ENCODE data around the gene OLA1. TPM values are rescaled to one million over a fixed set of nuclear protein-coding genes. Genes with fewer than 3 reads are reported as not detected.

The OLA1 gene
- total RNA-seq, 1 experiment from 2014 or later = 263 TPM

- Histone ChIP-seq H3K79me2 (ENCODE audit: low read depth) (no peaks in the 10 kb centered on the region), H3K27me3 (ENCODE audit: insufficient read depth, low read depth) (no peaks in the 10 kb centered on the region), H3K27ac (no peak overlapping the region), H3K9me2 (ENCODE audit: insufficient read depth) (peaks cover 7% of the 10 kb centered on the region; the same call in 1 of the 2 replicates), H3F3A (ENCODE audit: insufficient read depth, low read depth) (peaks cover 6% of the 10 kb centered on the region; the same call in 1 of the 2 replicates), H3K4me3 (no peak overlapping the region), H3K9me3 (ENCODE audit: insufficient read depth, low read depth) (no peaks in the 10 kb centered on the region), H3K36me3 (ENCODE audit: low read depth) (no peaks in the 10 kb centered on the region), H3K4me1 (replicated peaks; ENCODE audit: insufficient read depth) (peaks cover 5% of the 10 kb centered on the region), H2AFZ (no peak overlapping the region), H4K20me1 (ENCODE audit: insufficient read depth) (no peaks in the 10 kb centered on the region), H3K4me2 (no peak overlapping the region)
- DNase-seq = no peak
- intact Hi-C loops (cut with micrococcal nuclease; ENCODE audit: unreplicated experiment) = loop anchor here (2.0 kb wide), 1 partner anchor 66 kb away; no protein-coding TSS in a partner anchor
- CTCF ChIA-PET = interaction anchor here (0.5 kb wide), 1 partner anchor 10 kb away, joined by 6 read pairs; no protein-coding TSS in a partner anchor
- no TSS peak for BruUV-seq (replicated peaks)
- POLR2A ChIA-PET (ENCODE audit: unreplicated experiment) = interaction anchor here (0.7 kb wide), 1 partner anchor 11 kb away, joined by 3 read pairs; no protein-coding TSS in a partner anchor
- no peak for TF ChIP-seq CTCF (conservative IDR thresholded peaks at IDR 0.05)
- no peak for TF ChIP-seq EZH2 (IDR thresholded peaks at IDR 0.05; ENCODE audit: low read depth)
These were observed 209.9 kb downstream of the OLA1 start for GRCh38 chr2:174038462-174038861.

GRCh38 chr2:174036825-174037224, 211.5 kb downstream of the OLA1 start:
- no peaks in the 10 kb centered on the region for H4K20me1 ChIP-seq (ENCODE audit: insufficient read depth)
- no peaks in the 10 kb centered on the region for H3K9me3 ChIP-seq (ENCODE audit: insufficient read depth, low read depth)
- H3K4me3 ChIP-seq = no peak overlapping the region
- peaks cover 6% of the 10 kb centered on the region; the same call in 1 of the 2 replicates for H3F3A ChIP-seq (ENCODE audit: insufficient read depth, low read depth)
- no peaks in the 10 kb centered on the region for H3K36me3 ChIP-seq (ENCODE audit: low read depth)
- no peaks in the 10 kb centered on the region for H3K79me2 ChIP-seq (ENCODE audit: low read depth)
- H3K9me2 ChIP-seq (ENCODE audit: insufficient read depth) = peaks cover 7% of the 10 kb centered on the region; the same call in 1 of the 2 replicates
- no TSS peak for BruUV-seq (replicated peaks)
- POLR2A ChIA-PET (ENCODE audit: unreplicated experiment) = no interaction called here
- no peak overlapping the region for H2AFZ ChIP-seq
- no peaks in the 10 kb centered on the region for H3K27me3 ChIP-seq (ENCODE audit: insufficient read depth, low read depth)
- TF ChIP-seq CTCF (conservative IDR thresholded peaks at IDR 0.05) (no peak), EZH2 (IDR thresholded peaks at IDR 0.05; ENCODE audit: low read depth) (no peak)
- no peak for DNase-seq
- intact Hi-C loops (cut with micrococcal nuclease; ENCODE audit: unreplicated experiment) = loop anchor here (1.0 kb wide), 1 partner anchor 73 kb away; no protein-coding TSS in a partner anchor
- no peak overlapping the region for H3K4me2 ChIP-seq
- H3K27ac ChIP-seq = no peak overlapping the region
- peaks cover 5% of the 10 kb centered on the region for H3K4me1 ChIP-seq (replicated peaks; ENCODE audit: insufficient read depth)
- CTCF ChIA-PET = interaction anchor here (1.3 kb wide), 1 partner anchor 64 kb away, joined by 4 read pairs; no protein-coding TSS in a partner anchor

- no peaks in the 10 kb centered on the region for H3K9me3 ChIP-seq (ENCODE audit: insufficient read depth, low read depth)
- no peak overlapping the region for H3K4me3 ChIP-seq
- no peak overlapping the region for H3K27ac ChIP-seq
- intact Hi-C loops (cut with micrococcal nuclease; ENCODE audit: unreplicated experiment) = loop anchor here (1.0 kb wide), 1 partner anchor 72 kb away; no protein-coding TSS in a partner anchor
- ChIA-PET POLR2A (ENCODE audit: unreplicated experiment) (no interaction called here), CTCF (interaction anchor here (0.6 to 1.3 kb wide), 5 partner anchors 14 to 63 kb away, joined by 3 to 6 read pairs (median 3); no protein-coding TSS in a partner anchor)
- peaks cover 6% of the 10 kb centered on the region; the same call in 1 of the 2 replicates for H3F3A ChIP-seq (ENCODE audit: insufficient read depth, low read depth)
- H3K4me1 ChIP-seq (replicated peaks; ENCODE audit: insufficient read depth) = peaks cover 5% of the 10 kb centered on the region
- no peaks in the 10 kb centered on the region for H4K20me1 ChIP-seq (ENCODE audit: insufficient read depth)
- H3K36me3 ChIP-seq (ENCODE audit: low read depth) = no peaks in the 10 kb centered on the region
- H3K9me2 ChIP-seq (ENCODE audit: insufficient read depth) = peaks cover 6% of the 10 kb centered on the region; the same call in 1 of the 2 replicates
- no peaks in the 10 kb centered on the region for H3K27me3 ChIP-seq (ENCODE audit: insufficient read depth, low read depth)
- no peak overlapping the region for H3K4me2 ChIP-seq
- H3K79me2 ChIP-seq (ENCODE audit: low read depth) = no peaks in the 10 kb centered on the region
- DNase-seq = peak in 1 of 2 experiments; percentile 30
- BruUV-seq (replicated peaks) = no TSS peak
- TF ChIP-seq CTCF (conservative IDR thresholded peaks at IDR 0.05) (no peak; the same call in 1 of the 2 replicates), EZH2 (IDR thresholded peaks at IDR 0.05; ENCODE audit: low read depth) (no peak)
- H2AFZ ChIP-seq = no peak overlapping the region
These were observed 212.2 kb downstream of the OLA1 start for GRCh38 chr2:174035981-174036742.

All from PC-9 (cell line).